Vagina (tissue), 2 donors: ENCODE results near the gene CD58. TPM values are rescaled to one million over a fixed set of nuclear protein-coding genes. Genes with fewer than 3 reads are reported as not detected.

Experiments
- DNase-seq, 2 donors: peaks; one replicate each; pipeline ENCODE4 v3.0.0-alpha.2; 2017; ENCODE audit errors: extremely low spot score in 2 of 2
- H3K27ac ChIP-seq: fragments of 200-600 bp; sonication (generic); one replicate; pipeline ENCODE4 v1.5.1; 2019
- H3K27me3 ChIP-seq: fragments of 200-600 bp; sonication (generic); one replicate; pipeline ENCODE4 v1.5.1; 2019
- H3K36me3 ChIP-seq, 2 donors: fragments of 200-600 bp; sonication (generic); one replicate each; pipeline ENCODE4 v1.5.1; 2017 to 2019
- H3K4me1 ChIP-seq: fragments of 200-600 bp; sonication (generic); one replicate; pipeline ENCODE4 v1.5.1; 2019
- H3K4me3 ChIP-seq, 2 donors: fragments of 200-600 bp; sonication (generic); 1 replicate in 1 of 2; 2 replicates in 1 of 2; pipeline ENCODE4 v1.5.1; 2016 to 2019
- H3K9me3 ChIP-seq: fragments of 200-600 bp; sonication (generic); one replicate; pipeline ENCODE4 v1.5.1; 2019
- CTCF ChIP-seq, 3 experiments: fragments of 450-650 bp in 2 of 3; fragments of 200-600 bp in 1 of 3; sonication (generic) in 1 of 3; IDR thresholded peaks; one replicate each; pipeline ENCODE4 v1.5.1; 2017 to 2019; ENCODE audit warnings: antibody characterized with exemption in 3 of 3, mild to moderate bottlenecking in 2 of 3, moderate library complexity in 2 of 3
- POLR2A ChIP-seq, 2 donors: fragments of 450-650 bp; IDR thresholded peaks; one replicate each; pipeline ENCODE4 v1.6.1; 2017; ENCODE audit warnings: antibody characterized with exemption in 2 of 2, mild to moderate bottlenecking in 2 of 2, moderate library complexity in 2 of 2
- POLR2AphosphoS5 ChIP-seq, 2 donors: sonication (generic); formaldehyde crosslinking; IDR thresholded peaks; one replicate each; pipeline ENCODE4 v1.9.0; 2017; ENCODE audit warnings: antibody characterized with exemption in 2 of 2, mild to moderate bottlenecking in 2 of 2, low read depth in 1 of 2; ENCODE audit not compliant: insufficient read depth in 1 of 2
- intact Hi-C: fragments of 100-400 bp; cut with DNase I; formaldehyde crosslinking; loops from one replicate; pipeline ENCODE4 v1.15.1; 2023
- total RNA-seq: library from RNA; depleted of rRNA; stranded (reverse); fragments of >200 nt; gene quantifications from one replicate; pipeline ENCODE4 v1.2.3, GENCODE V29; 2016

Gene CD58
- total RNA-seq, 1 donor from 2014 or later, result 54.5 TPM

- H3K4me1 ChIP-seq, result no peaks in the 10 kb centered on the region
- H3K4me3 ChIP-seq, result no peak overlapping the region
- intact Hi-C loops, result no loop called here
- DNase-seq, result no peak
- H3K36me3 ChIP-seq, result no peaks in the 10 kb centered on the region
- TF ChIP-seq CTCF (IDR thresholded peaks at IDR 0.05), result no peak
- TF ChIP-seq POLR2AphosphoS5 (IDR thresholded peaks at IDR 0.05; ENCODE audit: insufficient read depth in 1 of 2, low read depth in 1 of 2), result no peak
- no peak for TF ChIP-seq POLR2A (IDR thresholded peaks at IDR 0.05)
- H3K27me3 ChIP-seq, result no peaks in the 10 kb centered on the region
- no peak overlapping the region for H3K27ac ChIP-seq
- H3K9me3 ChIP-seq, result no peaks in the 10 kb centered on the region
Observed at GRCh38 chr1:116585886-116586285, 15.1 kb upstream of the CD58 start.

GRCh38 chr1:116581323-116581885 is 10.6 kb upstream of the CD58 start:
- TF ChIP-seq POLR2A (IDR thresholded peaks at IDR 0.05) (no peak), POLR2AphosphoS5 (IDR thresholded peaks at IDR 0.05; ENCODE audit: insufficient read depth in 1 of 2, low read depth in 1 of 2) (no peak), CTCF (IDR thresholded peaks at IDR 0.05) (no peak)
- no peak for DNase-seq
- no peaks in the 10 kb centered on the region for H3K36me3 ChIP-seq
- H3K27me3 ChIP-seq, result no peaks in the 10 kb centered on the region
- no peak overlapping the region for H3K27ac ChIP-seq
- H3K4me1 ChIP-seq, result no peaks in the 10 kb centered on the region
- no peaks in the 10 kb centered on the region for H3K9me3 ChIP-seq
- H3K4me3 ChIP-seq, result no peak overlapping the region
- intact Hi-C loops, result no loop called here

- Histone ChIP-seq H3K27me3 (no peaks in the 10 kb centered on the region), H3K36me3 (no peaks in the 10 kb centered on the region), H3K4me1 (no peaks in the 10 kb centered on the region), H3K9me3 (no peaks in the 10 kb centered on the region), H3K4me3 (no peak overlapping the region), H3K27ac (no peak overlapping the region)
- TF ChIP-seq POLR2A (IDR thresholded peaks at IDR 0.05) (no peak), POLR2AphosphoS5 (IDR thresholded peaks at IDR 0.05; ENCODE audit: insufficient read depth in 1 of 2, low read depth in 1 of 2) (no peak), CTCF (IDR thresholded peaks at IDR 0.05) (no peak)
- no peak for DNase-seq
- intact Hi-C loops, result no loop called here
Observed at GRCh38 chr1:116580446-116581322, 9.9 kb upstream of the CD58 start.

- intact Hi-C loops, result no loop called here
- no peaks in the 10 kb centered on the region for H3K4me1 ChIP-seq
Observed at GRCh38 chr1:116579259-116579875, 8.5 kb upstream of the CD58 start.

More at GRCh38 chr1:116579259-116579875, 8.5 kb upstream of the CD58 start:
- H3K36me3 ChIP-seq, result no peaks in the 10 kb centered on the region
- TF ChIP-seq POLR2A (IDR thresholded peaks at IDR 0.05), result no peak
- TF ChIP-seq CTCF (IDR thresholded peaks at IDR 0.05), result no peak
- no peak for TF ChIP-seq POLR2AphosphoS5 (IDR thresholded peaks at IDR 0.05; ENCODE audit: insufficient read depth in 1 of 2, low read depth in 1 of 2)
- H3K4me3 ChIP-seq, result no peak overlapping the region
- no peak for DNase-seq
- no peaks in the 10 kb centered on the region for H3K9me3 ChIP-seq
- no peaks in the 10 kb centered on the region for H3K27me3 ChIP-seq
- no peak overlapping the region for H3K27ac ChIP-seq
